SKM-1 treated with dmso at 0.1 percent for 144 hours (cell line): ENCODE data around the gene E2F3.

ENCODE experiments used
- DNase-seq: peaks from one replicate; lab custom pipeline; 2025; ENCODE audit not compliant: unreplicated experiment; lab: John Stamatoyannopoulos, UW

E2F3 gene

GRCh38 chr6:20402092-20402341 lies 338 bp downstream of the E2F3 start:
- DNase-seq: peak; percentile 11

GRCh38 chr6:20402342-20403069 lies 827 bp downstream of the E2F3 start:
- peak; percentile 65 for DNase-seq

DNA sequence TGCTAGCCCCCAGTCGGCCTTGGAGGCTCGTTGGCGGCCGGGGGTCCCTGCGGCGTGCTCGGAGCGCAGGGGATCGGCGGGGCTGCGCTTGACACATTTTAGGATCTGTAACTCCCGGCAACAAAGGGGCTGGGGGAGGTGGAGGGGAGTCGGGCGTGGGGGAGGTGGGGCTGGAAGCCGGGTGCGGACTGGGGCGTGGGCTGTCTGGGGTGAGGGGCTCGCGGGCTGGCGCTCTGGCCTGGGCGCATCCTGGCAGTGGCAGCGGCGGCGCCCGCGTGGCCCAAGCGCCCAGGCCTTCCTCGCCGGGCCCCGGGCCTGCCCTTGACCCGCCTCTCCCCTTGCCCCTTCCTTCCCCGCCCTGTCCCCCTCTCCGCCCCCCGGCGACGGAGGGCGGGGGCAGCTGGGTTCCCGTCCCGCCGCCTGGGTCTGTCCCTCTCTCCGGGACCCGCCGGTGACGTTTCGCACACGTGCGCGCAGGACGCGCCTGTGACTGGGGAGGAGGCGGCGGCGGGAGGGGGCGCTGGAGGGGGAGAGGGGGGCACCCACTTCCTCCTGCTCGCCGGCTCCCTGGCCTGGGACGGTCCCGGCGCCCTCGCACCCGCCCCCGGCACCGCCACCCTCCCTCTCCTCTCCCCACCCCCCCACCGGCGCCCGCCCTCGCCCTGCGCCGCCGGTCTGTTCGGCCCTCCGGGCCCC lies 1.5 kb downstream of the E2F3 start:
- DNase-seq: peak; percentile 84

GRCh38 chr6:20403766-20404640 lies 2.3 kb downstream of the E2F3 start:
- DNase-seq: peak; percentile 41

GRCh38 chr6:20404641-20405032 lies 3.0 kb downstream of the E2F3 start:
- DNase-seq: peak; percentile 53

- DNase-seq: no peak
Measured at GRCh38 chr6:20408851-20409250, 7.2 kb downstream of the E2F3 start.

DNA sequence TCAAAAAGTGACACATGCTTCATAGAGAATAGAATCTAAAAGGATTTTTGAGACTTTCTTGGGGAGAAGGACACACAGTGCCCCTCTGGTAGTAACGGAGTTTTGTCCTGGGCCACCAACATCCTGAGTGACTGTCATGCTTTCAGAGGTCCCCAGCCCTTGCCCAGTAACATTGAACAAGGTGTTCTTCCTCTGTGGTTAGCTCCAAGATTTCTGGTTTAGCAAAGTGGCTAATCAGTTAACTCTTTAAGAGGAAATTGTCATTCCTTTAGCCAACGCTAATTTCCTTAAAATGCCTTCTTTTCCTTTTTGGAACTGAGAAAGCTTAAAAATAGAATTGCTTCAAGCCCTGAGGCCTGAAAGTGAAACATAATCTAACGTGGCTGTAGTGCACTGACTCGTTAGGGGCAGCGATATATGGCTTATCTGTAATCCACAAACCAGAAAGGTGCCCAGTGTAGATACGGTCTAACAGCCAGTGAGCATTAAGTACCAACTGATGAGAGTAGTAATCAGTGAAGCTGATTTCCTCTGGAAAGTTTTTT lies 7.8 kb downstream of the E2F3 start:
- DNase-seq: no peak

DNA sequence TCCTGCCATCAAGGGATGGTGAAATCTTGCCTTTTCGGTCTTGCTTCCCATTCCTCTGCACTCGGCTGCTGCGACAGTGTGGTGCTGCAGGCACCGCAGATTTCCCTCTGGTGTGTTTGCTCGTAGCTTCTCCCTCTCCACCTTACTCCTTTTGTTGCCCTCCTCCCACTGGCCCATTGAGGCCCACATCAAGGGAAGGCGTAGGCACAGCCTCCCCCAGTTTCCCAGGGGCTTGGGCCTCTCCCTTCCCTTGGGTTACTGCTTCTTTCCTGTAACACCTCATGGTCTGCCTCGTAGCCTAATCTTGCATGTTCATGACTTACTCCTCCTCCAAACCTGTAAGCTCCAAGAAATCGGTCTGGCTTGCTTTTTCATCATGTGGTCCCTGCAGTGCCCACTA lies 9.9 kb downstream of the E2F3 start:
- DNase-seq: no peak

DNA sequence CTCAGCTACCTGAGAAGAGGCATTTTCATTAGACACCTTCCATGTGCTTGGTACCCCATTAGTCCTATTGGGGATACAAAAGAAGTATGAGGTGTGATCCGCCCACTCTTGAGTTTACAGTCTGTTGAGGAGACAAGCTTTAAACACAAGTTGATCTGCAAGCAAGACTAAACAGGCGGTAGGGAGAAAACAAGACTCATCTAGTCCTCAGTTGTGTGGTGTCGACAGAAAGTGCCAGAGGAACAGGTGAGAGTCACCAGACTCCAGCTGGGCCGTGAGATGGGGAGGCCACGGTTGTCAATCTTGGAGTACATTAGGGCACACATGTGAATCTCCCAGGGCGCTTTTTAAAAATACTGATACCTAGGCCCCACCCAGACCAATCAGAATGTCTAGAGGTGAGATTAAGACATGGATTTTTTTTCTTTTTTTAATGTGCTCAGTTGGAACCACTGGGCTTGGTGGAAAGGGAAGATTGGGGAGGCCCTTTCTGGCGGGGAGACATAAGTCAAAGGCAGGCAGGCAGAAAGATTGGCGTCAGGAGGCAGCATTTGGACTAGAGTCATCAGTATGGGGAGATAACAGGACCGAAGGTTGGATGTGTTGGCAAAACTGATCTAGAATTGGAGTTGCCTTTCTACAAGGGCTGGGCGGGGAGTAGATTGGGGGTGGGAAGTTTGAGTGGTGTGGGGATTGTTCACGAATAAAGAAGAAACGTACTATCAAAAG lies 10.4 kb downstream of the E2F3 start:
- DNase-seq: no peak

GRCh38 chr6:20412682-20413073 lies 11.0 kb downstream of the E2F3 start:
- DNase-seq: no peak

DNA sequence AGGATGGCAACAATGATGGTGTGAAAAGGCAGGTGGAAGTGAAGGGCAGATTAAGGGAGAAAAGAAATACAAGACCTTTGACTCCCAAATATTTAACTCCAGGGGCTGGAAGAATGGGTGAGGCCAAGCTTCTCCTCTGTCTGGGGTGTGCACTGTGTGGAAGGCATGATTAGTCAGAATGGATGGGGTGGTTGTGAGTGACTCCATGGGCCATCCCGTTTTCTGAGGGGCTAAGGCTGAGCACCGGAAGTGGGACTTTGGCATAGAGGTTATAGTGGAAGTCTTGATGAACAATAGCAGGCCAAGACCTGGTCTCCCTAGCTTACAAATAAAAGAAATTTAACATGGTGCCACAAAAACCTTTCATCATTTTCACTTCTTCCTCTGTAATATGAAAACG lies 12.1 kb downstream of the E2F3 start:
- no peak for DNase-seq

DNA sequence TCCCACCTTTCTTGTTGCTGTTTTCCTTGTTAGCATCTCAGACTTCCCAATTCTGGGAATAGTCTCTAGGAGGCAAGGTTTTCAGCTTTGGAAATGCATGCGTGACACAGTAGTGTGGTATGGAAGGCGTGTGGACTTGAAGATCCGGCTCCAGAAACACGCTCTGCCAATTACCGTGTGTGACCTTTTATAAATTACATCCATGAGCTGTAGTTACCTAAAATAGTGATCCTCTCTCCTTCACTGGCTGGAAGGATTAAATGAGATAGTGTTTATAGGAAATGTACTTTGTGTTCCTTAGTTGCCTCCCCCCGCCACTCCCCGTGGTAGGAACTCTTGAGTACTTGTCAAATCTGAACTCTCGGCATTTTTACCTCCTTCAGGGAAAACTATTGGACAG lies 13.0 kb downstream of the E2F3 start:
- DNase-seq: no peak

DNA sequence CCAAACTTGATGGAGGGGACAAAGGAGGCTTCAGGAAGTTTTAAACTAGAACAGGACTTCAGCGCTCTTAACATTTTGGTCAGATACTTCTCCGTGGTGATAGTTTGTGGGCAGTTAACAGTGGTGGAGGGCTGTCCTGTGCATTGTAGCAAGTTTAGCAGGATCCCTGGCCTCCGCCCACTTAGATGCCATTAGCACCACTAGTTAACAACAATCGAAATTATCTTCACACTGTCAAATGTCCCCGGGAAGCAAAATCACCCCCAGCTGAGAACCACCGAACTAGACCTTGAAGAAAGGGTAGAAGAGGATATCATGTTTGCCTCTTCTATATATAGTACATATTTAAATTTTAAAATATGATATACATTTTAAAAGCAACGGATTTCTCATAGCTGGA lies 13.6 kb downstream of the E2F3 start:
- DNase-seq: no peak

DNA sequence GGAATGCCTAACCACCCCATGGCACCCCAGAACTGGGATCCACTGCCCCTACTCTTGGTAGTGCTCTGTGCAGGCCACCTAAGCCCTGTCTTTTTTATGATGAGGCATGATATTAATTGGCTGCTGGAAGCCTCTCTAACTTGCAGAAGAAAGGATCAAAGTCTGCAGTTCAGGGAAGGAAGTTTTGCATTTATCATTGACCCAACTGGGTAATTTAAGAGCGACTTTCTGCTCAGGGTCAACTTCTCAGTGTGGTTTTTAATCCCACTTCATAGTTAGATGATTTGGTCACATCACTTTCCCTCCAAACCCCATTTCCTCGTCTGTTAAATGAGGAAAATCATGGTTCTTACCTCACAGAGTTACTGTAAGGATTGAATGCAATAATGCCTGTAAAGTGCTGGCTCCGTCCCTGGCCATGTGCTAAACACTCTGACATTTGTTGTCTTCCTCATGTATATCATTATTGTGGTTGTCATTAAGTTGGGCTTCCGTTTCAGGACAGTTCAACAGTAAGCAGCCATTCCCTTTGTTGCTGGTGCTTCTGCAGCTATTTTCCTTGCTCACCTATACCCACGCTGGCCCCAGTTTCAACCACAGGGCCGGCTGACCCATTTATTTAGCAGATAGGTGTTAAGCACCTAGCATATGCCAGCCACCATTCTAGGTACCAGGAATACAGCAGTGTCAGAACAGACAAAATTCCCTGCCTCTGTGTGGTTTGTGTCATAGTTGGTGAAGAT lies 14.2 kb downstream of the E2F3 start:
- no peak for DNase-seq

DNA sequence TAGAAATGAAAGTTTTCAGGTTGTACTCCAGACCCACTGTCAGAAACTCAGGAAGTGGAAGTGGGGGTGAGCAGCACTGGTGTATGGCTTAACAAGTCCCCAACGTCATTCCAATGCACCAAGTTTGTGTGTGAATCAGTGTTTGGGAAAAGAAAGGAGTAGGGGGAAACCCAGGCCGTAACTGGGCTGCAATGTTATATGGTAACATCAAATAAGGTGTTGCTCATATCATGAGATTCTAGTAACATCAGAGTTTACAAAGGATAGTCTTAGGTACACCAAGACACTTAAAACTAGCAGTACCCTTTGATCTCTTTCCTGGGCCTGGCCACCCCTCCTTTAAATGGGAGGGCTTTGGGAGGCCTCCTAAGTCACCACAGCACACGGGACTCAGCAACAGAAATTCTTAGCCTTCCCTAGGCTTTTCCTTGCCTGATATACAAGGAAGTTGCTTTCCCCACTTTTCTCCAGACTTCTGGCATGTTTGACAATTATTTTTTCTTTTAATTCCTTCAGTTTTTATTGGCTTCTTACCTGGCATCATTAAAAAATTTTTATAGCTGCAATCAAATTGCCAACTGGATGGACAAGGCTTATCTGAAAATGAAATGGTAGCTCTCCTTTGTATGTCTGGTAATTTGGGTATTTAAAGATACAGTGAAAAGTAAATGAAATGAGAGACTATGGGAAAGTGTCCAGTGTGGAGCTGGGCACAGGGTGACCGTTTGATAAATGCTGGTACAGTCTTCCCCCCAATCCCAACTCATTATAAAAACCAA lies 15.1 kb downstream of the E2F3 start:
- no peak for DNase-seq

- no peak for DNase-seq
Measured at GRCh38 chr6:20417819-20418218, 16.1 kb downstream of the E2F3 start.

DNA sequence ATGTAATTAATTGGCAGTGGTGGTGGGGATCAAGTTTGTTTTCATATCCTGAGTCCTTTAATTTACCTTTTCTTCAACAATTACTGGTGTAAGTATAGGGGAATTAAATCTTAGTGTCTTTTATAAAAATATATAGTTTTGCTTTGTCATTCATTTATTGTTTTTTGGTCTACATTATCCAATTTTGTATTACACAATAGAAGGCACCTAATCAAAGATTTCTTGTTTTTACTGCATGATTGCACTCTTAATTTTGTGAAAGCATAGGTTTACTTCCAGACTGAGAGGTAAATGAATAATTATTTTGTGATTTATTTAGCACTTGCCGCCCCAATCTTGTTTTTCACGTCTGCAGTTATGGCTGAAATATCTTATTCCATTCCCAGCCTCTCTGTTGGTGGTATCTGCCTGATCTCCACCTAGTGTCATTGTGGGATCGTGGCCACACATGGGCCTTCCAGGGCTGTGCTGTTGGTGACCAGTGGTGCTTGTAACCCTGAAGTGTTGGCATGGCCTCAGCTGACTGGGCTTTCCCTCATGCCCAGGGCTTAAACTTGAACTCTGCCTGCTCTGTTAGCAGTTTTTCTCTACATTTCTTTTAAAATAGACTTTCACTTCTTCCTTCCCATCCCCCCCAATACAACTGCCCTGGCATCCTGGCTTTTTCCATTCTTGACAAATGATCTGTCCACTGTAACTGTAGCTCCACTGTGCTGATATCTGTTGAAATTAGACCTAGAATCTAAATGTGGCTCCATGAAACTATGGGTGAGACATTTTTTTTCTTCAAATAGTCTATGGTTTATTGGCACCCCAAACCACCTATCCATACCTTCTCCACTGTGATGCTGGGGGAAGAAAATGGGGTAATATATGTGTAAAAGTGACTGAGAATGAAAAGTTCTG lies 24.8 kb downstream of the E2F3 start:
- DNase-seq: no peak

DNA sequence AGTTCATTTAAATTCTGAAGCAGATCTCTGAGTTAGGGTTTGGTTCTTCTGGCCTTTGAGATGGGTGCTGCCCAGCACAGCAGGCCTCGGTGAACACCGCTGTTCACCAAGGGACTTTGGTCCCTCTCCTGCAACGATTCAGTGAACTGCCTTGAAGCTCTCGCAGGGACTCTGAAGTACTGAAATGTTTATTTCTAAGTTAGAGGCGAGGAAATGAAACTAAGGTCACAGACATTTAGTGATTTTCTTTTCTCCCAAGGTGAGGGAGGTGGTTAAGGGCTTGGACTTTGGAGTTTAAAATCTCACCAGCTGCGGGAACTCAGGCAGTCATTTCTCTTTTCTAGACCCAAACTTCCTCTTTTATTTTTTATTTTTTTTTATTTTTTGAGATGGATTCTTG lies 26.2 kb downstream of the E2F3 start:
- no peak for DNase-seq

DNA sequence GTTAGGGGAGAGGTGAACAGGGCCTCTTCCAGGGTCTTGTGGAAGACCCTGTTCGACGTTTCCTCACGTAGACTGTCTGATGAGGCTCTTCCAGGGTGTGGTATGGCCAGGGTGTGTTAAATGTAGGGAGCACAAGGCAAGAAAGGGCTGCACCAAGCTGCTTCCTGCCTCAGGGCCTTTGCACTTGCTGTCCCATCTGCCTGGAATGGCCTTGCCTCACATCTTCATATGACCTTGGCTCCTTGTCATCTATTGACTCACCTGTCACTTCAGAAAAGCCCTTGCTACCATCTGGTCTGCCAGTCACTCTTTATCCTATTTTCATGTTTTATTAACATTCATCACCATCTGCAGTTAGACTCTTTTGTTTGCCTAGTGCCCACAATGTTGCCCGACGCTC lies 31.0 kb downstream of the E2F3 start:
- no peak for DNase-seq
